HG03378 (cell line): ENCODE results near the gene ZBTB7C.

ENCODE experiments used
- ATAC-seq: cut with Tn5 transposase; IDR thresholded peaks from one replicate; pipeline ENCODE4 v1.9.1; 2021; ENCODE audit warnings: mild to moderate bottlenecking, moderate library complexity; ENCODE audit not compliant: unreplicated experiment

ZBTB7C gene

DNA sequence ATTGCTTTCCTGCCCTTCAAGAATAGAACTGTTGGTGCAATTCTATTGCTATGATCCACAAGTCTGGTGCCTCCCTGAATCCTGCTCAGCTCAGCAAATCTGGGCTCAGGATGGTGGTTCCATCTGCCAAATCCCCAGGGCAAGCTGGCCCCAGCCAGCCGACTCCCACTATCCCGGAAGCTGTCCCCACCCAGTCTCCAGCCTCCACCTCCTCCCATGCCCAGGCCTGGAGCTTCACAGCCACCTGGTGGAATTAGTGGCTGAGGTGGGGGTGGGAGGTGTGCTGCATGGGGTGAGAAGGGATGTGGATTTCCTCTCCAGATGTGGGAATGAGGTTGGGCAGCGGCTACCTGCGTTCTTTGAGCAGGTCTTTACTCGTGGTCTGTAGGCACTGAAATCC lies 359.4 kb downstream of the ZBTB7C start:
- ATAC-seq: no peak

DNA sequence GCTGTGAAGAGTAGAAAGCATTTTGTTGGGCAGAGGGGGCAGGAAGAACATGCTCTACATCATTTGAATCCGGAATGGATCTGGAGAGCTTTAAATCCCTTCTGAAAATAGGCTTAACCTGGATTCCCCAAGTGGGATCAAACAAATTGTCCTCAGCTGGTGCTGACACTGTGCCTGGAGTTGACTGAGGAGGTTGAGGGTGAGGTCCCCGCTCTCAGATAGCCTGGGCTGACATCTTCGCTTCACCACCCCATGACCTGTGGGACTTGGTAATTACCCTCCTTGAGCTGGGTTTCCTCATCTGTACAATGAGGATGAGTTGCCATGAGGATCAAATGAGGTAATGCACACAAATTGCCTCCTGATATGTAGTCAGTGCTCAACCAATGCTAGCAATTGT lies 360.9 kb downstream of the ZBTB7C start:
- no peak for ATAC-seq

DNA sequence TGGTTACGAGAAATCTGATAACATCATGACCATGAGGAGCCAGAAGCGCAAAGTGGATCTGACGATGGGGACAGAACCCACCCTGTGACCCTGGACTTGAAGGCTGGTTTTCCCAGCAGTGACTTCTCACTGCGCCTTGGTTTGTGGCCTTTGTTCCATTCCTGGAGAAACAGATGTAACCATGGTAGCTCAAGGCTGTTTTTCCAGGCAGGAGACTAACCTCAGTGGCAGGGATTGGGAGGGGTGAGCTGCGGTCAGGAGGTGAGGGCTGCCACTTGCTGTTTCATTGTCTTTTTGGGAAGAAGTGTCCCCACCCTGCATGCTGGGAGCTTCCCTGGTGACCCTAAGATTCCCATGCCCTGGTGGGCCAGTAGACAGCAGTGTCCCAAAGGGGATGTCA lies 362.3 kb downstream of the ZBTB7C start:
- ATAC-seq: no peak

DNA sequence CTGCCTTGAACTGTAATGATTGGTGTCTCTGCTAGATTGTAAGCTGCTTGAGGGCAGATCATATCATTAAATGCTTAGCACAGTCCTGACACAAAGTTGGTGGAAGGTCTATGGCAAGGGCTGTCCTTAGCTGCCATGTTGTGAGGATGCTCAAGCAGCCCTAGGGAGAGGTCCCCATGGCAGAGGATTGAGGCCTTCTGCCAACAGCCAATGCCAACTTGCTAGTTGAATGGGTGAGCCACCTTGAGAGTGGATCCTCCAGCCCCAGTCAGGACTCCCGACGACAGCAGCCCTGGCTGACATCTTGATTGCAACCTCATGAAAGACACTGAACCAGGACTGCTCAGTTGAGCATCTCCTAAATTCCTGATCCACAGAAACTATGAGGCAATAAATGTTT lies 363.4 kb downstream of the ZBTB7C start:
- ATAC-seq: no peak

DNA sequence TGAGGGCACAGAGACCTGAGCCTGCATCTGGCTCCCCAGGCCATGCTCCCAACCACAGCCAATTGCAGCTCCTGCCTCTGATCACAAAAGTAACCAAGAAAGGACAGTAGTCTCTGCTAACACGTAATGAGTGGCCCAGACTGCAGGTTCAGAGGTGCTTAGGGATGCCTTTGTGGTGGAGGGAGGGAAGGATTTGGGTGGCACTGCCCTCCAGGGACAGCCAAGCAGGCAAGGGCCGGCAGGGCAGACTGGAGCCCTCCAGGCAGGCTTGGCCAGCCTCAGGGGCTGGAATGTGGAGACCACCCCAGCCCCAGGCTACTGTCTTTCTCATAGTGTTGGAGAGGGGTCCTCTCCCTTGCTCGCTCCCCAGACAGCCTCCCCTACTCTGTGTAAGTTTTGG lies 364.2 kb downstream of the ZBTB7C start:
- ATAC-seq: no peak

DNA sequence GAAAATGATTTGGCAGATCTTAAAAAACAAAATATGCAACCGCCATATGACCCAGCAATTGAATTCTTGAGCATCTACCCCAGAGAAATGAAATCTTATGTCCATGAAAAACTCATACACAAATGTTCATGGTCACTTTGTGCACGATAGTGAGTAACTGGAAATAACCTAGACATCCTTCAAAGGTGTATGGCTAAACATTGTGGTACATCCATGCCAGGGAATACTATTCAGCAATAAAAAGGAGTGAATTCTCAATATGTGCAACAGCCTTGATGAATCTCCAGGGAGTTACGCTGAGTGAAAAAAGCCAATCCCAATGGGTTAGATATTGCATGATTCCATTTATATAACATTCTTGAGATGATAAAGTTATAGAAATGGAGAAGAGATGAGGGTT lies 366.0 kb downstream of the ZBTB7C start:
- no peak for ATAC-seq

DNA sequence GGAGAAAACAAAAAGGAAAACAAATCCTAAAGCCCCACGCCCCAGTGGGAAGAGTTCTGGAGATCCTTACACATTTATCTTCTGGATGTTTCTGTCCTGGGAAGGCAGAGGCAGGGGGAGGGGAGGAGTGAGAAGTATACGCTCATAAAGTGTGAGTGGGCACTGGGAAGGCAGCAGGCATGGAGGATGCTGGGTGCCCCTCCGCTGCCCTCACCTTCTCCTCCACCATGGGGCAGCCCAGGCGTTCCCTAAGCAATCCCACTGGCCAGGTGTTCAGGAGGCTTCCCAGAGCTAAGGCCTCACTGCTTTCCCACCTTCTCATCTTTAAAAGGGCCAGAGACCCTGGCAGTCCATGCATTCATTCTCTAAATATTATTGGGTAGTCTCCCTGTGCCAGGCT lies 366.8 kb downstream of the ZBTB7C start:
- no peak for ATAC-seq

DNA sequence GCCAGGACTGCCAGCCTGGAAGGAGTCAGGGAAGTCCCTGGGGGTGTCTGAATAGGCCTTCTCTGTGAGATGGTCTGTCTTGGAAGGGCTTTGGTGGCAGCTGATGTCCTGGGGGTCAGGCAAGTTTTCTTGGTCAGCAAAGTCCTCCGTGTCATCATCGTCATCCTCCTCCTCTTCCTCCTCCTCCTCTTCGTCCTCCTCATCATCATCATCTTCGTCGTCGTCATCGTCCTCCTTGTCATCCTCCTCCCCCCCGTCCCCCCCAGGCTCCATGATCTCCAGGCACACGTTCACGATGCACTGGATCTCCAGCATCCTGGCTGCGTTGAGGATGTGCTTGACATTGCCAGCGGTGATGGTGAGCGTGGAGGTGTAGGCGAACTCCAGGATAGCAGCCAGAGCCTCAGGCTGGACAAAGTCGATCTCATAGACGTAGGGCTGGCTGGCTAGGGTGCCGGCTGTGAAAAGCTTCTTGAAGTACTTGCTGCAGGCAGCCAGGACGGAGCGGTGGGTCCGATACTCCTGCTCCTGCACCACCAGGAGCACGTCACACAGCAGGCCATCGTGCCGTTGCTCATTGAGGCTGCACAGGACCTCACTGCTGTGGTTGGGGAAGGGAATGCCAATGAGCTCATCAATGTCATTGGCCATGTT lies 368.6 kb downstream of the ZBTB7C start:
- no peak for ATAC-seq

DNA sequence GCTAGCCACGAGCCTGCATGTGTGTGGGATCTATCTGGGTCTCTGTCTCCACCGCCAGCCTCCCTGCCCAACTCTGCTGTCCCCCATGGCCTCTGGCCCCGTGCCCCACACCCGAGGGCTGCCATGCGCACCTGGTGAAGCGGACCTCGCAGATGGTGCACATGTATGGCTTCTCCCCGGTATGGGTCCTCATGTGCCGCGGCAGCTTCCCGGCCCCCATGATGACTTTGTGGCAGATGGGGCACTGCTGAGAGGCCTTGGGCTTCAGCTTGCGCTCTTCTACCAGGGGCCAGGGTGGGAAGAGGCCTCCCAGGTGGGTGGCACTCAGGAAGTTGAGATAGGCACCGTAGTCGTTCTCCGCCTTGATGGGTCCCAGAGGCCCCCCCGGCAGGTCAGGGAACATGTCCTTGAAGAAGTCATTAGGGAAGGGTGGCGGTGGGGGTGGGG lies 369.4 kb downstream of the ZBTB7C start:
- ATAC-seq: no peak

DNA sequence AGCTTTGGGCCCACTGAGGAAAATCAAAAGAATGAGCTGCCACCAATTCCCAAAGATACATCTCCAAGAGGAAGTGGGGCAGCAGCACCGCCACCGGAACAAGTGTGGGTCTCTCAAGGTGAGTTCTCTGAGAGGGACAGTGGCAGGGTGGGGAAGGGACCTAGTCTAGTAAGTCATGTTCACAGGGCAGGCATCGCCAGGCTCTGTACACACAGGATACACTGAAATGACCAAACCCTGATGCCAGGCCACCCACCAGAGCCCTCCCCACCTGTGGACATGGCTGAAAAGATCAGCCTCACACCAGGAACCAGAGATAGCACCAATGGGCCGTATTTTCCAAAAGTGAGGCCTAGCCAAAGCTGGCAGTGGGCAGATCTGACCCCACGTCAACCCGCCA lies 370.5 kb downstream of the ZBTB7C start:
- no peak for ATAC-seq

DNA sequence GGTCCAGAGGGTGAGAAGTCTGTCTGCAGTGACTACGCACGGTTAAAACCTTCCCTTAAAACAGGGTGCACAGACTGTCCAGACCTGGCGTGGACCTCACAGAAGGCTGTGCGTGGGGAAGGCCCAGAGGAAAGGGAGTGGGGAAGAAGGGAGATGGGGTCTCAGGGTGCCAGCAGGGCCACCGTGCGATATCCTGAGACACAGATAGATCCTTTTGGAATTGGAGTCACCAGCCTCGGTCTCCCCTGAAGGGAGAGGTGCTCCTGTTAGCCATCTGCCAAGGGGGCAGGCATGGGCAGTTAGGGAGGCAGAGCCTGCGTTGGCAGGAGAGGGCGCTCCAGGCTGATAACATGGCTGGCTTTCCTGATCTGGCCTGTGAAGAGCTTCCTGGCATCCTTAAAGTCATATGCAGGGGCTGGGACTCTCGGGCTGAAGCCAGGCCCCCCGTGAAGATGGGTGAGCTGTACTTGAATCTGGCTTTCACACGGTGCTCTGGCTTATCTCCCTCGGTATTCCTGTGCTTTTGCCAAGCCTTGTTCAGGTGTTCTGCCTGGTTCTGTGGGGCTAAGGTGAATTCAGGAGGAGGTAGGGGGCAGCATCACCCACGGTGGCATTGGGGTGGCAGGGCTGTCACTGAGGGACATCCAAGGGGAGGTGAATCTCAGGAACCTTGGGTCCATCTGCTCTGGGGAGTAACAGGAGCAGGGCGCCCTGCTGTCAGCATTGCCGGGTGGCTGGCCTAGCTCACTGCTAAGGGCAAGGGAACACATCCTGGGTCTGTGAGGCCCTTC lies 371.5 kb downstream of the ZBTB7C start:
- no peak for ATAC-seq

DNA sequence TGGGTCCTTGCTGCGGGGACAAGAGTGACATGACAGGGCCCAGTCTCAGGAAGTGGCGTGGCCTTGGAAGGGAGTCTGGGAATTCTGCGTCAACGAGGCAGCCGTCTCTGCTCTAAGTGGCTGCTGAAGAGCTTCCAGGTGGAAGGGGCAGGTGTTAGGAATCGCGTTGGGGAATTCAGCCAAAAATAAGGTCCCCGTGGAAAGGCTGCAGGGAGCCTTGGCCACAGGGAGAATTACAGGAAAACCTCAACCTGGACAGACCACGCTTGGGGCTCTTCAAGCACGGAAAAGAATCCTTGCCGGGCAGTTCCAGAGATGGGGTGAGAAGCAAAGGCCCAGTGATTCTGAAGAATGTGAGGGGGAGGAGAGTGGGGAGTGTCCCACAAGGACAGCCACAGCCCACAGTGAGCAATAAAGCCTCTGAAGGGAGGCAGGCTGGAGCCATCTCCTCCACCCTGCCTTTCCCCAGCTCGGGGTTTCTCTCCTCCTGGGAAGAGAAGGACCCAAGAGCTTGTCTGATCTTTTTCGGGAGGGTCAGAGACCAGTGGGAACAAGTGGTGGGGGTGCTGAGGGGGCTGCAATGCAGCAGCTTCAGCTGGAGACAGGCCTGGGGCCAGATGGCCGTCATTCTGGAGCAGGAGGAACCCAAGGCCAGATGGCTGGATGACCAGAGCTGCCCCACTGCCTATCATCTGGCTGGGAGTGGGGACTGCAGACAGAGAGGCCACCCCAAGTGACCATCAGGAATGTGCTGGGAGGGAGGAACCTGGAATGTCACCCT lies 372.4 kb downstream of the ZBTB7C start:
- ATAC-seq: no peak

DNA sequence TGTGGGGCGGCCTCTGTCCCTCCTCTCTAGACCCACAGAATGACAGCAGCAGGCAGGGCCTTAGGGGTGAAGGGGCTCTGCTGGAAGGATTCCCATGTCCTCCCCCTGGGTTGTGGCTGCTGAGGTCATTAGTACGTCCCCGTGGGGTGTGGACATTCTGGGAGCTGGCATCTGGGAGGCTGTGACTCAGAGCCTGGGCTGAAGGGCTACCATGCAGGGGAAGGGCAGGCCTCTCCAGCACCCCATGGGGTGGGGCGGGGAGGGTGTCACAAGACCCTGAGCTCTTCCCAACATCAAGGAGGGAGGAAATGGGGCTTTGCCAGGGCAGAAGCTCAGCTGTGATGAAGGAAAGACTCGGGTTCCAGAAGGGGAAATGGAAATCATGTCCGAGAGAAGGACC lies 373.0 kb downstream of the ZBTB7C start:
- ATAC-seq: no peak

DNA sequence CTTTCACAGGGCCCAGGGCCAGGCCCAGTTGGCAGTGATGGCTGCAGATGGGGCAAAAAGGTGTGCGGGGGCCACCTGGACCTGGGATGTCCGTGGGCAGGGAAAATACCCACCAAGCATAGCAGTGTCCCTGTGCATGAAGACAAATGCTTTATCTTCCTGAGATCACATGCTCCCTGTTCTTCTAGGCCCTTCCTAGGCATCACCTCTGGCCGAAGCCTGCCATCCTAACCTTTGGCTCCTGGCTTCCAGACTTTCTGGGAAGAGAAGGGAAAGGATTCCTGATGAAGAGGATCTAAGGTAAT lies 373.7 kb downstream of the ZBTB7C start:
- ATAC-seq: no peak

DNA sequence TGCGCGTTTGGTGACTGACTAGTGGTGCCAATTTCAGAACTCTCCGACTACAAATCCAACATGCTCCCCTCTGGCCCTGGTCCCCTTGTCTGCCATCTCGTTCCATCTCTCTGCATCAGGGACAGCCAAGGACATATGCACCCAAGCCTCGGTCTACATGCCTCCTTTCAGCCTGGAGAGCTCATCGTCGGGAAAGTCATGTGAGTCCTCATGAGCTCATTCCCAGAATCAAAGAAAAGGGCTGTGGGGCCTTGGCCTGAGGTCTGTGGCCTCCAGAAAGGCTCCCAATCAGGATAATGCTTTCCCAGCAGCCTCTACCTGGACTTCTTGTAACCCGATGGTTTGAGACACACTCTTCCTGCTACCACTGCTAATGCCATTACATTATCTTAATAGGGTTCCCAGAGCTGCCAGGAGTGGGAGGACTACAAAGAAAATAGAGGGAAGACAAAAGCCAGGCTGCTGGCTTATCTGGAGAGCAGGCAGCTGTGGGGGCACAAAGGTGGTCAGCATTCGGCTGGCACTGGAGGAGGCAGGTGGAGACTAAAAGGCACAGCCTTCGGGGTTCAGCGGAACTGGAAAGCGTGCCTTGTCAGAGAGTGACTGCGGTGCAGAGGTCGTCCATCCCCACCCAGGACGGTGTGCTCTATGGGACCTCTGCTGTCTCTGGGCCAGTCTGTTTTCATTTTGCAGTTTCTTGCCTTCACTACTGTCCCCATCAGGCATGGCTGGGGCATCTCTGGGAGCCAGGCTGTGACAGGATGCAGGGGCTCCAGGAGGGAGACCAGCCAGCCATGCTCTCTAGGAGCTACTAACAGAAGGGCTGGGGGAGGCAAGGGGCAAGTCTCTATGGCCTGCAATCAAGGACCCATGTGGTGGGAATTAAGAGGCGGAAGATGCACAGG lies 374.3 kb downstream of the ZBTB7C start:
- no peak for ATAC-seq

DNA sequence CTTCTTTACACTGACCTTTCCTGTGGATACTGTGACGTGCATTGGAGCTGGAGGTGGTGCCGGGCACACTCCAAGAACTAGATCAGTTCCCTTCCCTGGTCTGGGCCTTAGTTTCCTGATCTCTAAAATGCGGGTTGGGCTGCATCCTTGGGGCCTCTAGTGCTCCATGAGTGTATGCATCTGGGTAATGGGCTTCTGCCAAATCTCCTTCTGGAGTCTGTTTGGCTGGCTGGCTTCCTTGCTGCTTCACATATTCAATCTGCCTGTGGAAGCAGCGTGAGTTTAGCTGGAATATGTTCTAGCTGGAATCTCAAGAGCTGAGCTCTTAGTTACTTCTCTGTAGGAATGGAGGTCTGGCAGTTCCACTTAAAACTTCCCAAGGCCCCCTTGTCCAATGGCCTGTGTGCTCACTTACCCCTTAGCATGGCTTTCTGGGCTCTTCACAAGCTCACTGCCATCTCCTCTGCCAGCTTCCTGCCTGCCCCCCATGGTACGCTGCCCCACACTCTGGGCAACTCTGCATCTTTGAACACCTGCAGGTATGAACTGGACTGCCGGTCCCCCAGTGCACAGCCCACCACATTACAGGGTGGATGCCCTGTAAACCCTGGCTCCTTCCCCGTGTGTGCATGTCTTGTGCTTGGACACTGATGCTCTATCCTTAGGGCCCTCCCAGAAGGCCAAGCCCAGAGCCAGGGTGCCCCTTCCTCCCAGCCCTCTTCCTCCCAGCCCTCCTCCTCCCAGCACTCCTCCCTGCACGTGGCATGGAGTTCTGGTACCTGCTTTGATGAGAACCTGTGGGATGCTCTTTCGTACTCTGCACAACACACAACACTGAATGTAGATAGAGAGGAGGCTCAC lies 375.2 kb downstream of the ZBTB7C start:
- ATAC-seq: no peak

DNA sequence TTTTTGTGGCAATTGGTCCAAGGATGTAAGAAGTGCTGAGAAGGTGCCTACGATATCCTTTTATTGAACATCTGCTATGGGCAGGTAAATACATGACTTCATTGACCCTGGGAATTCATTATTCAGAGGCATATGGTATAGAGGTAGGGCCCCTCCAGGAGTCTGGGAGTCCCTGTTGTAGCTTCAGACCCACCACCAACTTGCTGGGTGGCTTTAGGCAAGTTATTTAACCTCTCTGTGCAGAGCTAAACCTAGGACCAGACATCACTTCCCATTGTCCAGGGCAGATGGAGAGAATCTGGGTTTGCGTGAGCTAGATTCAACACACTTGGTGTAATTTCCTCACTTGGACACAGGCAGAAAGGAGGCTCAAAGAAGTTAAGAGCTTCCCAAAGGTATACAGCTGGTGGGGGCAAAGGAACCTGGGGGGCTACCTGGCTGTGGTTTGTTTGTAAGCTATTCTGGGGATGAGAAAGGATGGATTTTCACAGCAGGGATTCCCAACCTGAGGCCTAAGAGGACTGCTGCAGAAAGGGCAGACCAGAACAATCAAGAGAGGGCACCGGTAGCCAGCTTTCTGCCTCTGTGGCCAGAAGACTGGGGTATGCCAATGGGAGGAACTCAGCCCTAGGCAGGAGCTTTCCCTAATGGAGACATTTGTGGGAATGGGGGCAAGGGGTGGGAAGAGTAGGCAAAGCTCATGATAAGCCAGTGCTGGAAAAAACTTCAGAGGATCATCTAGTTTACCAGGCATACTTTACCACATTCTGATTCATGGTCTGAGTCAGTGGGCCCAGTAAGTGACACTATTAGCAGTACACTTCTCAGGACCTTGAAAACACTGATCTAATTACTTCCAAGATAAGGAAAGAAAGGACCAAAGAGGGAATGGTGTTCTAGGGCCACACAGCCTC lies 376.1 kb downstream of the ZBTB7C start:
- no peak for ATAC-seq

DNA sequence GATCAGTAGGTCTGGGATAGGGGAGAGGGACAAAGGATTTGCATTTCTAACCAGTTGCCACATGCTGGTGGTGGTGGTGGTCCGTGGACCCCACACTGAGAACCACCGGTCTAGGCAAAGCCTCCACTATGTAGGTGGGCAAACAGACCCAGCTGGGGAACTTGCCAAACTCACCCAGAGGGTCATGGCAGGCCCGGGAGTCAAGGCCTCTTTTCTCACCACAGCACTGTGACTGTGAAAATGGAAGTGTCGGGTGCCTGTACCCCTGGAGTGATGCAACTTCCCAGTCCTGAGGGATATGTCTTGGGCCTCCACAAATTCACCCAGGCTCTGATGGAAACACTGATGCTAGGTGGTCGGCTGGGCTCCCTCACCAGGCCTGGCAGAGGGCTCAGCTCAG lies 377.5 kb downstream of the ZBTB7C start:
- no peak for ATAC-seq
